ENCODE results near the gene SPOCK1.

DNA sequence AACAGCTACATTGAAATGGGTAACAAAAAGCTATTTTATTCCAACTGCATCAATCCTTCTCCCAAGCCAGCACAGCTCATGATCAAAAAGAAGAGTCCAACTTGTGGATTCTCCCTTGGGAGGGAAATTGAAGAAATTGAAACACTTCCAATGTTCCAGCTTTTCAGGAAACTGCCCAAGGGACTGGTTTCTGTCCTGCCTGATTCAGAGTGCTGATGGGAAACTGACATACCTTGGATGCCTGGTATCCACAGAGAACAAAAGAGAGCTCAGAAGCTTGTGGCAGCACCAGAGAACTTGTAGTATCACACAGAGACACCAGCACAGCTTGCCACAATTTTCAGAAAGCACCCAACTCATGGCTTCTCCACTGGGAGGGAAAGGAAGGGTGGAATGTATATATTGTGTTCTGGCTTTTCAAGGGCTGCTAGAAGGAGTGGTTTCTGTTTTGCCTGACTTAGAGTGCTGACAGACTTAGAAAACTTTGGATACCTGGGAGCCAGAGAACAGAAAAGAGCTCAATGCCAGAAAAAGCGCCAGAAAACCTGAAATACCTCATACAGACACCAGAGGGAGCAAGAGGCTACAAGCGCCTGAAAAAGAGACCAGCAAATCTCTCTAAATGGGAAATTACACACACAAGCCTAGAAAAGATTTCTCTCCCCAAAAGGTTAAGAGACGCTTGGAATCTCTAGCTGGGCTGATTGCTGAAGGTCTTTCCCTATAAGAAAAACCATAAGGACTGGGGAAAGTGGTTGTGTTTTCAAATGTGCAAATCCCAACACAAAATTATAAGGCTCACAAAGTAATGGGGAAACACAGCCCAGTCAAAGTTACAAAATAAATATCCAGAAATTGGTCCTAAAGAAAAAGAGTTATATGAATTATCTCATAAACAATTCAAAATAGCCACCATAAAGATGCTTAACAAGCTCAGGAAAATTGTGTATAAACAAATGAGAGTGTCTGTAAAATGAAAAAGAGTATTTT is 178.8 kb downstream of the SPOCK1 start:
- TF ChIP-seq, protein P1, sequence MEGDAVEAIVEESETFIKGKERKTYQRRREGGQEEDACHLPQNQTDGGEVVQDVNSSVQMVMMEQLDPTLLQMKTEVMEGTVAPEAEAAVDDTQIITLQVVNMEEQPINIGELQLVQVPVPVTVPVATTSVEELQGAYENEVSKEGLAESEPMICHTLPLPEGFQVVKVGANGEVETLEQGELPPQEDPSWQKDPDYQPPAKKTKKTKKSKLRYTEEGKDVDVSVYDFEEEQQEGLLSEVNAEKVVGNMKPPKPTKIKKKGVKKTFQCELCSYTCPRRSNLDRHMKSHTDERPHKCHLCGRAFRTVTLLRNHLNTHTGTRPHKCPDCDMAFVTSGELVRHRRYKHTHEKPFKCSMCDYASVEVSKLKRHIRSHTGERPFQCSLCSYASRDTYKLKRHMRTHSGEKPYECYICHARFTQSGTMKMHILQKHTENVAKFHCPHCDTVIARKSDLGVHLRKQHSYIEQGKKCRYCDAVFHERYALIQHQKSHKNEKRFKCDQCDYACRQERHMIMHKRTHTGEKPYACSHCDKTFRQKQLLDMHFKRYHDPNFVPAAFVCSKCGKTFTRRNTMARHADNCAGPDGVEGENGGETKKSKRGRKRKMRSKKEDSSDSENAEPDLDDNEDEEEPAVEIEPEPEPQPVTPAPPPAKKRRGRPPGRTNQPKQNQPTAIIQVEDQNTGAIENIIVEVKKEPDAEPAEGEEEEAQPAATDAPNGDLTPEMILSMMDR (IDR thresholded peaks at IDR 0.05; ENCODE audit: insufficient read depth, low read length), result no peak
- TF ChIP-seq GABPA (IDR thresholded peaks at IDR 0.05; ENCODE audit: low read depth), result no peak

Data from HL-60 (cell line).